Hypothalamus (tissue), 51 donors: ENCODE data around the gene SETD1B.

Source experiments
- DNase-seq, 51 donors: peaks; one replicate each; lab custom pipeline; 2025; lab: John Stamatoyannopoulos, UW

Gene SETD1B

GRCh38 chr12:121822393-121823100, 18.7 kb downstream of the SETD1B start:
- no peak for DNase-seq

- DNase-seq, result no peak
These were observed 19.4 kb downstream of the SETD1B start for GRCh38 chr12:121823101-121823726.

- DNase-seq, result no peak
These were observed 19.9 kb downstream of the SETD1B start for GRCh38 chr12:121823727-121824115.

- no peak for DNase-seq
These were observed 21.3 kb downstream of the SETD1B start for GRCh38 chr12:121825041-121825523.

GRCh38 chr12:121826318-121827150, 22.7 kb downstream of the SETD1B start:
- DNase-seq, result no peak

- DNase-seq, result no peak
These were observed 23.7 kb downstream of the SETD1B start for GRCh38 chr12:121827351-121828099.

GRCh38 chr12:121828306-121828705, 24.5 kb downstream of the SETD1B start:
- DNase-seq, result no peak

GRCh38 chr12:121828826-121829225, 25.0 kb downstream of the SETD1B start:
- no peak for DNase-seq

GRCh38 chr12:121829250-121829918, 25.6 kb downstream of the SETD1B start:
- DNase-seq, result no peak

GRCh38 chr12:121830134-121830533, 26.3 kb downstream of the SETD1B start:
- no peak for DNase-seq

- DNase-seq, result no peak
These were observed 26.9 kb downstream of the SETD1B start for GRCh38 chr12:121830588-121831265.

- no peak for DNase-seq
These were observed 27.9 kb downstream of the SETD1B start for GRCh38 chr12:121831571-121832245.

- DNase-seq, result no peak
These were observed 33.9 kb downstream of the SETD1B start for GRCh38 chr12:121837680-121838079.

GRCh38 chr12:121838126-121838525, 34.3 kb downstream of the SETD1B start:
- no peak for DNase-seq

GRCh38 chr12:121839106-121839992, 35.5 kb downstream of the SETD1B start:
- peak; percentile 29 to 97 (median 89) for DNase-seq

GRCh38 chr12:121839993-121840761, 36.4 kb downstream of the SETD1B start:
- no peak for DNase-seq
